Measurements from ENCODE around the gene MYPN. TPM values are rescaled to one million over a fixed set of nuclear protein-coding genes. Genes with fewer than 3 reads are reported as not detected.

The MYPN gene
- total RNA-seq, 1 experiment from 2014 or later: not detected

DNA sequence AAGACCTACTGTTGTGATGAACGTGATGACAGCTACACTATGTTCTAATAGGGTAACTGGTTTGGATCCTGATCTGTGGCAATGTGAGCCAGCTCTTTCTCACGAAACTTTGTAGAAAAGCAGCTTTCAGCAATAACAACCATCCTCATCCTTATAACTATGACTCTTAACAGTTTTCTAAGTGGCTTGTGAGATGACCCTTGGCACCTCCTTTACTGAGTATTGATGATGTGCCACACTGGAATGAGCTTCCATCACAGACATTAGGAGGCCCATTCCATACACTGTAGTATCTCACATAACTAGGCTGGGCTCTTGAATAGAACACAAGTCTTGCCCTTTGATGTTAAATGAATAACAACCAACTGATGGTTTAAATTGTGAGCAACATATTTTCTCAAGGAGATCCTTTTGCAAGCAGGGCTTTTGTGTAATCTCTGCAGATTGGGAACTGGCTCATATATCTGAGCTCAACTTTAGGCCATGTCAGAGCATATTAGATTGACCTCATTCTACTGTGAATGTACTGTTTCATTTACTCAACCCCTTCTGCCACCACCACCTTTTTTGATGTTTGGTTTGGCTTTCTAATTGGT is 46.4 kb downstream of the MYPN start:
- Mint-ChIP-seq H3K4me1 (peaks cover 27 to 42% of the 10 kb centered on the region in 2 experiments), H3K4me3 (no peak overlapping the region), H3K27ac (no peak overlapping the region), H3K36me3 (ENCODE audit: insufficient read depth in 1 of 3, low read depth in 3 of 3) (no peaks in the 10 kb centered on the region), H3K27me3 (ENCODE audit: low read depth) (peaks cover 2% of the 10 kb centered on the region; the same call in 1 of the 2 replicates), H3K9me3 (no peaks in the 10 kb centered on the region)
- no peak overlapping the region for H2BK15ac ChIP-seq (ENCODE audit: low read depth, low read length)
- no peak overlapping the region for H2AK5ac ChIP-seq (ENCODE audit: insufficient read length, low read length)
- H3K4me1 ChIP-seq (ENCODE audit: insufficient read depth, low read length): peaks cover 11% of the 10 kb centered on the region; the same call in 1 of the 2 replicates
- H4K5ac ChIP-seq (ENCODE audit: insufficient read length, low read depth, low read length): no peak overlapping the region
- WGBS (ENCODE audit: extremely low coverage, insufficient read length, low lambda C conversion rate): no CpG with 5 or more reads among the region's 2 CpGs
- no peaks in the 10 kb centered on the region for H3K79me2 ChIP-seq (ENCODE audit: insufficient read depth, low read length)
- TF ChIP-seq, protein P1, sequence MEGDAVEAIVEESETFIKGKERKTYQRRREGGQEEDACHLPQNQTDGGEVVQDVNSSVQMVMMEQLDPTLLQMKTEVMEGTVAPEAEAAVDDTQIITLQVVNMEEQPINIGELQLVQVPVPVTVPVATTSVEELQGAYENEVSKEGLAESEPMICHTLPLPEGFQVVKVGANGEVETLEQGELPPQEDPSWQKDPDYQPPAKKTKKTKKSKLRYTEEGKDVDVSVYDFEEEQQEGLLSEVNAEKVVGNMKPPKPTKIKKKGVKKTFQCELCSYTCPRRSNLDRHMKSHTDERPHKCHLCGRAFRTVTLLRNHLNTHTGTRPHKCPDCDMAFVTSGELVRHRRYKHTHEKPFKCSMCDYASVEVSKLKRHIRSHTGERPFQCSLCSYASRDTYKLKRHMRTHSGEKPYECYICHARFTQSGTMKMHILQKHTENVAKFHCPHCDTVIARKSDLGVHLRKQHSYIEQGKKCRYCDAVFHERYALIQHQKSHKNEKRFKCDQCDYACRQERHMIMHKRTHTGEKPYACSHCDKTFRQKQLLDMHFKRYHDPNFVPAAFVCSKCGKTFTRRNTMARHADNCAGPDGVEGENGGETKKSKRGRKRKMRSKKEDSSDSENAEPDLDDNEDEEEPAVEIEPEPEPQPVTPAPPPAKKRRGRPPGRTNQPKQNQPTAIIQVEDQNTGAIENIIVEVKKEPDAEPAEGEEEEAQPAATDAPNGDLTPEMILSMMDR (conservative IDR thresholded peaks at IDR 0.05): no peak
- H3K23me2 ChIP-seq (ENCODE audit: insufficient read length, low read depth, low read length, poor library complexity, severe bottlenecking): no peaks in the 10 kb centered on the region
- no peak overlapping the region for H3K56ac ChIP-seq (ENCODE audit: insufficient read length, low read depth, low read length)
- H3K9me3 ChIP-seq (ENCODE audit: control insufficient read depth, low read depth, low read length): no peaks in the 10 kb centered on the region
- H2BK5ac ChIP-seq (ENCODE audit: insufficient read length, low read length): no peak overlapping the region
- H3K4me2 ChIP-seq (ENCODE audit: insufficient read depth, insufficient read length, low read length): no peak overlapping the region
- no peak overlapping the region for H3K18ac ChIP-seq (ENCODE audit: insufficient read length, low read depth, low read length)
- H4K20me1 ChIP-seq (ENCODE audit: control insufficient read depth, insufficient read depth, insufficient read length): no peaks in the 10 kb centered on the region
- no peak overlapping the region for H2AFZ ChIP-seq (ENCODE audit: low read length)
- no peaks in the 10 kb centered on the region for H3K79me1 ChIP-seq (ENCODE audit: insufficient read depth, low read depth, low read length, poor library complexity, severe bottlenecking)
- no peak overlapping the region for H3K14ac ChIP-seq (ENCODE audit: insufficient read depth, low read length)
- H3T11ph ChIP-seq (ENCODE audit: low read length): no peak overlapping the region
- no peak overlapping the region for H3K23ac ChIP-seq (ENCODE audit: insufficient read length, low read depth, low read length)
- no peak overlapping the region for H2BK20ac ChIP-seq (ENCODE audit: low read depth, low read length, poor library complexity, severe bottlenecking)
- no peak overlapping the region for H4K8ac ChIP-seq (replicated peaks; ENCODE audit: insufficient read length, low read depth, low read length)
- no peak overlapping the region for H3K9ac ChIP-seq (ENCODE audit: extremely low read depth, insufficient read length, low read length)
- no peak overlapping the region for H4K91ac ChIP-seq (ENCODE audit: insufficient read length, low read depth, low read length)
- DNase-seq: no peak
- H2BK12ac ChIP-seq (ENCODE audit: insufficient read length, low read depth, low read length): no peak overlapping the region
- no peak overlapping the region for H3K27ac ChIP-seq (ENCODE audit: insufficient read length, low read depth, low read length)
- H3K4ac ChIP-seq (ENCODE audit: low read depth, low read length): no peak overlapping the region
- no peak overlapping the region for H2BK120ac ChIP-seq (ENCODE audit: low read depth, low read length, poor library complexity, severe bottlenecking)
- no peaks in the 10 kb centered on the region for H3K27me3 ChIP-seq (ENCODE audit: insufficient read depth, low read length)

Data from H9 (cell line).